Stimulated activated CD4-positive, alpha-beta T cell treated with anti-CD3 and anti-CD28 coated beads, Interleukin-15, amount 100 ng/mL, for 1 hour (primary cell): Measurements from ENCODE around the gene SLC7A14.

Source experiments
- DNase-seq, 2 donors: peaks; one replicate each; pipeline ENCODE4 v3.0.0-alpha.2; 2020; ENCODE audit warnings: low read depth in 1 of 2, low spot score in 1 of 2

The SLC7A14 gene

DNA sequence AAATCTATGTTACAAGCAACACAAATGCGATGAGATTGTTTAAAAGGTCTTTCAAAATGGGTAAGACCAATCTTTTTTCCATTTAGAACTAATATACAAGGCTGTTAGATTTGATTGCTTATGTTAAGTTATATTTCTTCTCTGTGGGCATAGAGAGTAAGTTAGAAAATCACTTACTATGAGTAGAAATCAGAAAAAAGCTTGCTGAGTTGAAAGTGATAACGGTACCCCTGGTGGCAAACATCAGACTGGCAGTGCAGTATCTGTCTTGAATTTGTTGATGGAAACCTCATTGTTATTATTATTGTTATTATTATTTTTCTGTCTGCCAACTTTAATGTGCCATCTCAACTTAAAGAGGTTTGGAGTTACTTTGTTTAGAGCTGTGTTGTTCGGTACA, 154.8 kb downstream of the SLC7A14 start:
- no peak for DNase-seq

DNA sequence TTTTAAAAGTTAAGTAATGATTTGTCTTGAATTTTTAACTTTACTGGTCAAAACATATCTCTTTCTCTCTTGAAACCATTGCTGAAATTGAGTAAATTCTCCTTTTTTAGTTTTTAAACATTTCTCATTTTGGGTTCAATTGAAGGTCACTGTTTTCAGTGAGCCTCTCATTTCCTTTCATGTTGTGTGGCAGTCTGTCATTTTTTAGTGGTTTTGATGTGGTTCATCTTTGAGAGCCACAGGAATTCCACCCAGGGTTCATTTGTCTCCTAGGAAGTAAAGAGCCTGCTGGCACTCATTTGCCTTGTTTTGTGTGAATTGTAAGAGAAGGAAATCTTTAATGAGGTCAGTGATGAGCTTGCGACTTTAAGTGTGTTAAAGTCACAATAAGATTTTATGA, 156.8 kb downstream of the SLC7A14 start:
- DNase-seq: no peak

DNA sequence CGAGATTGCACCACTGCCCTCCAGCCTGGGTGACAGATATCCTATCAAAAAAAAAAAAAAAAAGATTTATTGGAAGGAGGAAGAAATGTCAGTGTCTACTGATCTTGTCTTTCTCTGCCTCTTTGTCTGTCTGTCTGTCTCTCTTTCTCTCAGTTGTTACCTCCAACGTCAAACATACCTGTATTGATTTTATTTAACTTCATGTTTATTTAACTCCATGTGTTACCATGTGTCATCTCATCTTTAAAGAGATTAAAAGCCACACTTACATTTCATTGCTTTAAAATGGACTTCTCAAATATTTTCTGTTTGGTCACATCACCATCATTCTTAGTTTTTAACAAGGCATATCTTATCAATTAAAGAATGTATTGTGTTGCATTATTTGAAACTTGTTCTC, 157.8 kb downstream of the SLC7A14 start:
- DNase-seq: no peak

DNA sequence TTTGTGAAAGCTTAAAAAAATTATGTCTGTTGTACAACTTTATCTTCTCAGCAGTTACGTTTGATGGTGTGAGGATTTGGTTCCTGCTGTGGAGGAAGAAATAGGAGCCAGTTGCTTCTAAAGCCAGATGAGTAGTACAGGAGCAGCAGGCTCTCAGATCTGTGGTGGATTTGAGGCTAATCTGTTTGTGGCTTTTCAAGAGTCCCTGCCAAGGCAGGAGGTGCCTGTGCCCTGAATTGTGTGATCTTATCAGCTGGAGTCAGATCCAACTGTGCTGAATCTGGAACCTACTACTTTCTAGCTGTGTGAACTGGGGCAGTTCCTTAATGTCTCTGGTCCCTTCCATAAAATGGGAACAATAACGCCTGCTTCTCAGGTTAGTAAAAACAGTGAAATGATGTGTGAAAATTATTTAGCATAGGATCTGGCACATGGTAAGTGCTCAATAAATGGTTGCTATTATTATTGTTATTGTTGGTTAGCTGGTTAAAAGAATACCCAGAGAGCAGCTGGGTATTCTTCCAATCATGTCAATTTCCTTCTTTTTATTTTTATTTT, 159.6 kb downstream of the SLC7A14 start:
- no peak for DNase-seq

DNA sequence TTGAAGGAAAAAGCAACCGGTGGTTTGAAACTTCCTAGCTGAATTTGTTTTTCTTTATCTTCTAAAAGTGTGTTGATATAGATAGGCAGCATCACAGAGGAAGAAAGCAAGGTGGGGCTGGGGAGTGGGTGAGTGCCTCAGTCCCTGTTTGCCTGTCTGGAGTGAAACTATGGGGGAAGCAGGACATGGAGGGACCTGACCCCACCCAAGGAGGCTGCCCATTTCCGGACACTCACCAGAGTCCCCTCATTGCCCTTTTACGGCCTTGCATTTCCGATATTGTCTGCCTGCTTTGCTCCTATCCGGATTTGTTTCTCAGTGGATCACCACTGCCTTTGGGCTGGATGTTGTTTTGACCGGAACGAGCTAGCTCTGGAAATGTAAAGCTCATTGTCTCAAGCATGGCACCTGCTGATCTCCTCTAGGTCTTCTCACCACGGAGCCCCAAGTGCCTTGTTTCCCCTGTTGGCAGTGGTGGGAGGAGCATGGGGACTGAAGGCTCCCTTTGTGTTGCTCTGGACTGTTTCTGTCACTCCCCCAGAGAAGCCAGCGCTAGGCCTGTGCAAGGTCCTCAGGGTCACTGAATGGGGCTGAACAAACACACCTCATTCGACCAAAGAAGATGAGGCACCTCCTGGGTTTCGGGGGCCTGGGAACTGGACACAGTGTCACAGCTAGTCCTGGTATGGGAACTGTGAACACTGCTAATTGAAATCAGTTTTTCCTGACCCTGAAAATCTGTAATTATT, 160.2 kb downstream of the SLC7A14 start:
- no peak for DNase-seq

DNA sequence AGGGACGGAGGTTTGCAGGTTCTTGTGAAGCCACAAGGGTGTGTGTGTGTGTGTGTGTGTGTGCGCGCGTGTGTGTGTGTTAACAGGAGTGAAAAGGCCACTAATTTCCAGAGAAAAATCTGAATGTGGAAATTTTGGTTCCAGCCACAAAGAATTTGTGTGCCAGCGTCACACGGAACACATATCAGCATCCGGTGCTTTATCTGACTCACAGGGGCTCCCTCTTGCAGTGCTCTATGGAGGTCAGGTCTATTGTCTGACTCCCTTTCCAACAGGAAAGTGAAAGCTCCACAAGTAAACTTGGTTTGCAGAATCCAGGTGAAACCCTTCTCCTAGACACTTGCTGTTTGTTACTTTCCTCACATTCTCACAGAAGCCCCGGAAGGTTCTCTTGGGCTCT, 161.0 kb downstream of the SLC7A14 start:
- DNase-seq: no peak

DNA sequence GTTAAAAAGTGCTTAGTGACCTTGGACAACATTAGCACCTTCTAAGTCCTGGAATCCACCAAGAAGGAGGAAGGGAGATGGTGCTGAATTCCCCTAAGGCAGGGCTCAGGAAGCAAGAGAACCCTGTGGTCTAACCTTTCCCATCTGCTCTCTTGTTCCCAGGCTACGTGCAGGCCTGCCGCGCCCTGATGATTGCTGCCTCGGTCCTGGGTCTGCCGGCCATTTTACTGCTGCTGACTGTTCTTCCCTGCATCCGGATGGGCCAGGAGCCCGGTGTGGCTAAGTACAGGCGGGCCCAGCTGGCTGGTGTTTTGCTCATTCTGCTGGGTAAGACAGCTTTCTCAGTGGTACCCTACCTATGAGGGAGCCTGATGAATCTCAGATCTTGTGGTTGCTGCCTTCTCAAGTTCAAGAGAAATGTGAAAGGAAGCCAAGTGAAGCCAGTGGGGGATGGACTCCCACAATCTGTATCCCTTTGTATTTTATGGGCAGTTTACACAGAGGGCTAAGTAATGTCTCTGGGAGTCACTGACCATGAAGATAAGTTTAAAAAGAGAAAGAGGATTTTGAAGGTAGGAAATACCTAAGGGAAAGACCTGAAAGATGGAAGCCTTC, 162.8 kb downstream of the SLC7A14 start:
- no peak for DNase-seq

DNA sequence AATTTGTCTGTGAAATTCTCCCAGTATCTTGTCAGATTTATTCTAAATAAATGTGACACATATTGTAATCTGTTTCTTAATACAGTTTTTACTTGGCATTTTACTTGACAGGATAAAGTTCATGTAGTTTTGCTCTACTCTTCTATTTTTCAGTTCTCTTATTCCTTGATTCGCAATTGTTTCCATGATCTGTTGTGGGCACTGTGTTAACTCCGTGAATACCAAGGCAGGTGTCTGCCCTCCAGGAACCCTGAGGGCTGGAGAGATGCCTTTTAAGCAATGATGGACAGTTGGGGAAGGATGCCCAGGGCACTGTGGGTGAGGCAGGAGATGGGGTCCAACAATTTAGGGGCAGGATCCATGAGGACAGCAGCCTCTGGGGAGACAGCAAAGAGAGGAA, 164.1 kb downstream of the SLC7A14 start:
- DNase-seq: no peak

DNA sequence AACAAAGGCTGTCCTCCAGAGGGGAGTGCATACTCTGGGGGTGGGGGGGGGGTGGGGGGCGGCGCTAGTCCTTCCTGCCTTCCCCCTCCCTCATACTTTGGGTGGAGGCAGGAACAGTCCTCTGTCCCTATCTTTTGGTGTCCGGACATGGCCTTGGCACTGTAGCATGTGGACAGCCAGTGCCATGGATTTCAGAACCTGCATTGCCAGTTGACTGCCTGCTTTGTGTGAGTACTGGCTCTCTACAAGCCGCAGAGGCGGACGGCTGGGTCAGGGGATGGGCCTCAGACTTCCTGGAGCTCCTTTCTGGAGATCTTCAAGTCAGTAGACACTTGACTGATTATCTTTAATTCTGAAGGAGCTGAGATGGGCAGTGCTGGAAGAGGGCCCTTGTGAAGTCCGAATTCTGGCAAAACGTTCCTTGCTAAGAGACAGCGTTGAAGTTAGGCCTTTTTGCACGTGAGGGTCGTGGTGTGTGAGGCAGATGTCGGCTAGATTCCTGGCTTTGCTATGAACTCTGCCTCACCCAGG, 164.7 kb downstream of the SLC7A14 start:
- no peak for DNase-seq

DNA sequence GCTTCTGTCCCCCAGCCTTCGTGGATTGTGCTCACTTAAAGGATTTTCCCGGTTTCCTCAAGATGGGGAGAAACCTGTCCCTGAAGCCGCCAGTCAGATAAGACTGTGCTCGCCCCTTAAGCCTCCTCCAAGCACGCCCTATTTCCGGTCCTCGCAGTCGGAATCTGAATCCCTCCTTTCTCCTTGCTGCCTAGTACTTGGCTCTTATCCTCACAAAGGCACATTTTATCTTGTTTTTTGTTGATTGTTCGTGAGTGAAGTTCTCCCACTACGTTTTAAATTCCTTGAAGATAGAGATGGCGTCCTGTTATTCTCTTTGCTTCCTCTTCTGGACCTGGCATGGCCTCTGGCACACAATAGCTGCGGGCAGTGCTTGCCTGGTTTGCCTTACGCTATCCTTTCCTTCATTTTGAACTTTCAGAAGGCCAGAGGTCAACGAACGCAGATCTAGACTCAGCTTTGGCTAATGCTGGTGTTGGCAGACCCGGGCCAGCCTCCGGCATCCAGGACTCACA, 165.5 kb downstream of the SLC7A14 start:
- DNase-seq: no peak

DNA sequence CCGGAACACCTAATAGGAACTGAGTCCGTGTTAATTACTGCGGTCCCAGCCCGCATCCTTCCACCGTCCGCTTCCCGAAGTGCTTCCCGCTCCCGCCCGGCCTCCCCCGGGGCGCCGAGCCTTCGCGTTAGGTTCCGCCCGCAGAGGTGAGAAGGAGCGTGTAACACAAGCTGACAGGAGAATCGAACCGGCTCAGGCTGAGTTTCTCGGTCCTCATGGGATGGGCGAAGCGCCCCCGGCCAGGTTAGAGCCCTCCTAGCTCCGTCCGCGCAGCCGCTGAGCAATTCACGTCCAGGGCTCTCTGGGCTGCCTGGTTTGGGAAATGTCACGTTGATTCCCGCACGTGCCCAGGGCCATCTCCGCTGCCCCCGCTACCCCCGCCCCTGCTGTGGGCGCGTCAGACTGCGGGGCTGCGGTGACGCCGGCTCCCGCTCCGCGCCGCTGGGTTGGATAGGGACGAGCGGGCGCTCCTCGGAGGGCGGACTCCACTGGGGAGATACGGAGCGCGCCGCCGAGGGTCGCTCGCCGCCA, 166.3 kb downstream of the SLC7A14 start:
- DNase-seq: no peak

DNA sequence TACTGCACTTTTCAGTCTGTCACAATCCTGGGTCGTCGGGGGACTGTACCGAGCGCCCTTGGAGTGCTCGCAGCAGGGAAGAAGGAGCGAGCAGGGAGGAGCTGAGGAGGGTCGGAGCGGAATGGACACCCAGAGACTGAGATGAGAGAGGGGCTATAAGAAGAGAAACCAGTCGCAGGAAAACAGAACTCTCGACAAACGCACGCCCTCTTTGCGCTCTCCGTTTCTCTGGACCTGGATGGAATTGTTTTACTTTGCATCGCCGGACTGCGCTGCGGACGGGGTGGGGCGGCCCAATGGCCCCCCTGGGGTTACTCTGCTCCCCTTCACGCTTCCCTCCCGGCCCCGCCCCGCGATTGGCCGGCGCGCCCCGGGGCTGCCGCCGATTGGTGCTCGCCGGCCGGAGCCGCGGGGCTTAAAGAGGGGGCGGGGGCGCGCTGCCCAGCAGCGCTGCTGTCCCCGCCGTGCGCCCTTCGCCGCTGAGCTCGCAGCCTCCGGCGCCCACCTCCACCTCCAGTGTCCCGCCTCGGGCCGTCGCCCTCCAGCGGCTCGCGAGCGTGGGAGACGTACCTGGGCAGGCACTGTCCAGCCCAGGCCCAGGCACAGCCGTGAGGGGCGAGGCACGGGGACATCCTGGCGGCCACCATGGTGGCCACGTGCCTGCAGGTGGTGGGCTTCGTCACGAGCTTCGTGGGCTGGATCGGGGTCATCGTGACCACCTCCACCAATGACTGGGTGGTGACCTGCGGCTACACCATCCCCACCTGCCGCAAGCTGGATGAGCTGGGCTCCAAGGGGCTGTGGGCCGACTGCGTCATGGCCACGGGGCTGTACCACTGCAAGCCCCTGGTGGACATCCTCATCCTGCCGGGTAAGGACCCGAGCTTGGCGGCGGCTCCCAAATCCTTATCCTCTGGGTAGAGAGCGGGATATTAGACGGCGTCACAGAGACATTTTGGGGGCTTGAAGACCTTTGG, 167.2 kb downstream of the SLC7A14 start, which contains the start of gene CLDN11:
Gene CLDN11, plus strand, starts transcription at position 447 of the 977 bp plus-strand sequence. Its CDS starts 199 bp downstream, at position 646.
- no peak for DNase-seq

DNA sequence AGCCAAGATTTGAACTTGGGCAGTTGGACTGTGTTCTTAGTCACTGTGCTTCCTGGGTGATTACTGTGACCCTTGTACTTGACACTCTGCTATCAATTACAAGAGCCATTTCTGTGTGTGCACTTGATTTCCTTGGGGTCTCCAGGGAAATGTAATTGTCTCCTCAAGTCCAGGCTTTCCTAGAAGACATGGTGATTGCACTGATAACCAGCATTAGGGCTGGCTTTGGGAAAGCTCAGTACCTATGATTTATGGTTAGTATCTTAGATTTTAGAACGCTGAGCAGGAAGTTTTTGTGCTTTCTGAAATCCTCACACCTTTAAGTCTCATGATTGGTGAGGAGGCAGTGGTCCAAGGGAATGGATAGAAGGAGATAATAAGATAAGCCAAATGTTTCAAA, 168.8 kb downstream of the SLC7A14 start:
- DNase-seq: no peak

DNA sequence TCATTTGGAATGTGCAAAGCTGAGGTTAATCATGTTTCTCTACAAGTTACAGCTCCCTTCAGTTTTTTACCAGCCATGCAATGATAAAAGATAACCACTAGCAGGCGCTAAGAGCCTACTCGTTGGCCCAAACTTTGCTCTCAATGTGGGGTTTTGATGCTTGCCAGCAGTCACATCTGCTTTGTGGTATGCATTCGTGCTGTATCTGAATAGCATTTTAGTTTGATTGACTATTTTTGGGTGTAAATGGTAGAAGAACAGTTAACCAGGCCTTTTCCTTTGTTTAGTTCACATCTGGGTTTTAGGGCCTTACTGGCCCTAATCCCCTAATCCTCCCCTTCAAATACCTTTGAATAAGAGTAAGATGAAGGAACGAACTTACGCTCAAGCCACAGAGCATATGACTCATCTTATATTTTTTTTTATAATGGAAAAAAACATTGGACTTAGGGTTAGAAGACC, 171.6 kb downstream of the SLC7A14 start:
- no peak for DNase-seq

DNA sequence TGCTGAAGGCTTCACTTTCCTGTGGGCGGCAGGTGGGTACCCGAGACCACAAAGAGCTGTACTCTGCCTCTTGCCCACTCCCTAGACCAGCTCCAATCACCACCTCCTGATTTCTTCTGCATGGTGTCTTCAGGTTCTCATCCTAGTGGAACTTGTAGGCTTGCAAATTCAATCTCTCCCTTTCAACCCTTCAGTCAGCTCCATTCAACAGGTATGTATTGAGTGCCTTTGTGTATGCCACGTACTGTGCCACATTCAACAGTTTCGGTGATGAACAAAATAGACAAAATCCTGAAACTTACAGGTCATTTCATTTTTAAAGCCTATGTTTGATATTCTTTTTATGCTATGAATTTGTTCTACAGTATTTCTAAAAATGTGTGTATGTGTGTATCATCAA, 172.6 kb downstream of the SLC7A14 start:
- no peak for DNase-seq

DNA sequence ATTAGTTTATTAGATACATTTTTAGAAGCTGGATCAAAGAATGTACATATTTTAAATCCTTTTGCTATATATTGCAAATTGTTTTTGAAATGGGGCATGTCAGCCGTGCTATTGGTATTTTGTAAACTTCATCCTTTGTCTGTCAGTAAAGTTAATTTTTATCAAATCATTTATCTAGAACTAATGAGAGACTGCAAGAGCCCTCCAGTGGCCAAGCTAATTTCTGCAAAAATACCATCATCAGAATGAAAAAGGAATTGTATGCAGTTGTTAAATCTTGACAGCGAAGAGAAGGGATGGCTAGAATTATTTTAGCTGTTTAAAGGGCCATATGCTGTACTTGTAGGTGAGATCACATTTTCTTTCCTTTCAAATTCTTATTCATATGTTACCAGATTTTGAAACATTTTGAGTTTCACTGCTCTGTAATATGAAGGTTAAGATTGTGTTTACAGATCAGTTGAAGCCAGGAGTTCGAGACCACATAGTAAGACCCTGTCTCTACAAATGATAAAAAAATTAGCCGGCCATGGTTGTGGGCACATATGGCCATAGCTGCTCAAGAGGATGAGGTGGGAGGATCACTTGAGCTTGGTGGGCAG, 175.3 kb downstream of the SLC7A14 start:
- no peak for DNase-seq
